ENCODE data around the gene TXNDC17.

GRCh38 chr17:6636616-6637457, 4.0 kb upstream of the TXNDC17 start:
- no peak for TF ChIP-seq TAF1 (IDR thresholded peaks at IDR 0.05; ENCODE audit: low read depth, low read length)
- TF ChIP-seq POLR2A (IDR thresholded peaks at IDR 0.05; ENCODE audit: low read depth, low read length), result no peak
- TF ChIP-seq POU2F2 (IDR thresholded peaks at IDR 0.05; ENCODE audit: low read depth, low read length), result no peak
- TF ChIP-seq POLR2AphosphoS5 (IDR thresholded peaks at IDR 0.05; ENCODE audit: low read depth, low read length), result no peak
